Measurements from ENCODE around the gene ZDHHC3. TPM values are rescaled to one million over a fixed set of nuclear protein-coding genes. Genes with fewer than 3 reads are reported as not detected.

ZDHHC3 gene
- total RNA-seq, 1 experiment from 2014 or later: 58.0 TPM

- TF ChIP-seq GRHL2 (CRISPR knock-in tag; IDR thresholded peaks at IDR 0.05; ENCODE audit: insufficient replicate concordance, severe bottlenecking) (no peak), ZBTB21 (CRISPR knock-in tag; IDR thresholded peaks at IDR 0.05; ENCODE audit: borderline replicate concordance) (no peak), TCF7 (CRISPR knock-in tag; IDR thresholded peaks at IDR 0.05; ENCODE audit: low read depth) (no peak), PREB (CRISPR knock-in tag; IDR thresholded peaks at IDR 0.05; ENCODE audit: borderline replicate concordance) (no peak), ATF1 (CRISPR knock-in tag; IDR thresholded peaks at IDR 0.05) (no peak), TEAD1 (CRISPR knock-in tag; IDR thresholded peaks at IDR 0.05) (no peak), JUN (CRISPR knock-in tag; IDR thresholded peaks at IDR 0.05) (no peak), EMX1 (CRISPR knock-in tag; IDR thresholded peaks at IDR 0.05) (no peak), NR1H2 (CRISPR knock-in tag; IDR thresholded peaks at IDR 0.05) (no peak), AFF4 (CRISPR knock-in tag; IDR thresholded peaks at IDR 0.05; ENCODE audit: borderline replicate concordance) (no peak), ARID4B (CRISPR knock-in tag; IDR thresholded peaks at IDR 0.05; ENCODE audit: borderline replicate concordance) (no peak), MXD4 (CRISPR knock-in tag; IDR thresholded peaks at IDR 0.05; ENCODE audit: borderline replicate concordance) (no peak), E2F1 (CRISPR knock-in tag; IDR thresholded peaks at IDR 0.05) (no peak), CREM (CRISPR knock-in tag; IDR thresholded peaks at IDR 0.05) (no peak)
Measured at GRCh38 chr3:44883999-44884431, 92.0 kb downstream of the ZDHHC3 start (continued).

- Mint-ChIP-seq H3K4me3 (no peak overlapping the region), H3K4me1 (peaks cover 26% of the 10 kb centered on the region), H3K36me3 (no peaks in the 10 kb centered on the region), H3K27me3 (ENCODE audit: low read depth) (no peaks in the 10 kb centered on the region; the same call in 1 of the 2 replicates), H3K9me3 (peaks cover 14% of the 10 kb centered on the region; the same call in 1 of the 2 replicates), H3K27ac (no peak overlapping the region)
- ChIA-PET CTCF (no interaction called here), POLR2A (no interaction called here)
- ATAC-seq (peak; percentile 55; the same call in 1 of the 2 replicates), DNase-seq (ENCODE audit: low spot score) (no peak)
- no peak for TF ChIP-seq CREM (CRISPR knock-in tag; IDR thresholded peaks at IDR 0.05)
- TF ChIP-seq PREB (CRISPR knock-in tag; IDR thresholded peaks at IDR 0.05; ENCODE audit: borderline replicate concordance): no peak
- no peak for TF ChIP-seq ATF2 (CRISPR knock-in tag; IDR thresholded peaks at IDR 0.05; ENCODE audit: borderline replicate concordance, low read depth)
- no peak for TF ChIP-seq HMGXB4 (CRISPR knock-in tag; IDR thresholded peaks at IDR 0.05)
Measured at GRCh38 chr3:44883213-44883955, 92.6 kb downstream of the ZDHHC3 start.
